ENCODE results near the gene NMD3.
"Not testable (repeated sequence)": the region's sequence is repeated elsewhere in the genome, so short reads cannot be mapped to it uniquely, and the experiment has no call there.

The NMD3 gene

DNA sequence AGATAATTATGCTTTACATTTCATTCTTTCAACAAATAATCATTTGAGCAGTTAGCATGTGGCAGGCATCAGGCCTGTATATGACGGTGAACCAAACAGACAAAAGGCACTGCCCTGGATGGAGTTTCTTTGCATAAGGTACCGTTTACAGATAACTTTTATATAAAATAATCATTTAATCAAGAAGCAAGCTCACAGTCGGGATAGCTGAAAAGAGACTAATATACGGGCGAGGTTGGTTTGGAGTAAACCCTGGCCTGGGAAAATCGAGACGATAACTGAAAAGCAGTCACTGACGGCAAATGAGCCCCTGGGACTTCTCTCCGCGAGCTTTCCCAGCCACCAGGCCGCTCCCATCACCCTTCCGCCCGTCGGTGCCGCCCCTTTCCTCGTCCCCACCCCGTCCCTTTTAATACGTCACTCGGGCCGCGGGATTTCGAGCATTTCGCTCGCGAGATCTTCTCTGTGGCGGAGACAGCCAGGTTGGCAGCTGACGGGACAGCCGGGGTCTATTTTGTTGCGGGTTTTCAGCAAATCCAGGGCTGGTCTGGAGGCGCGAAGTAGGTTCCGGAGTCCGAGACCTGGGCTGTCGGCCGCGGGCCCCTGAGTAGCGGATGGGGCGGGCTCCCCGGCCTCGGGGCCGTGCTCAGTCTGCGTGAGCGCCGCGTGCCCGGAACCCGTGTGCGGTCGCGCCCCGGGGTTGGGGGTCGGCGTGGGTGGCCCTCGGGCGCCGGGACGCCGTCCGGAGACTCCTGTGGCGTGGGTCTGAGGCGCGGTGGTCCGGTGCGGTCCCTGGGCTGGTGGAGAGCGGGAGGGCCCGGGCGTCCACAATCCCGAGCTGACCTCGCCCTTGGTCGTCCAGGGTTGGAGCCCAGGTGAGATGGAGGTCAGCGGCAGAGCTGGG lies at the start of gene NMD3:
NMD3 (plus strand) TSS at position 462 of the 904 bp plus-strand sequence. CDS start 703 bp downstream, outside the sequence.
- TF ChIP-seq, protein P1, sequence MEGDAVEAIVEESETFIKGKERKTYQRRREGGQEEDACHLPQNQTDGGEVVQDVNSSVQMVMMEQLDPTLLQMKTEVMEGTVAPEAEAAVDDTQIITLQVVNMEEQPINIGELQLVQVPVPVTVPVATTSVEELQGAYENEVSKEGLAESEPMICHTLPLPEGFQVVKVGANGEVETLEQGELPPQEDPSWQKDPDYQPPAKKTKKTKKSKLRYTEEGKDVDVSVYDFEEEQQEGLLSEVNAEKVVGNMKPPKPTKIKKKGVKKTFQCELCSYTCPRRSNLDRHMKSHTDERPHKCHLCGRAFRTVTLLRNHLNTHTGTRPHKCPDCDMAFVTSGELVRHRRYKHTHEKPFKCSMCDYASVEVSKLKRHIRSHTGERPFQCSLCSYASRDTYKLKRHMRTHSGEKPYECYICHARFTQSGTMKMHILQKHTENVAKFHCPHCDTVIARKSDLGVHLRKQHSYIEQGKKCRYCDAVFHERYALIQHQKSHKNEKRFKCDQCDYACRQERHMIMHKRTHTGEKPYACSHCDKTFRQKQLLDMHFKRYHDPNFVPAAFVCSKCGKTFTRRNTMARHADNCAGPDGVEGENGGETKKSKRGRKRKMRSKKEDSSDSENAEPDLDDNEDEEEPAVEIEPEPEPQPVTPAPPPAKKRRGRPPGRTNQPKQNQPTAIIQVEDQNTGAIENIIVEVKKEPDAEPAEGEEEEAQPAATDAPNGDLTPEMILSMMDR (IDR thresholded peaks at IDR 0.05; ENCODE audit: insufficient read depth, missing control alignments): no peak
- peak; percentile 41 for DNase-seq (ENCODE audit: insufficient read length, low spot score)
- no peak for FAIRE-seq

DNA sequence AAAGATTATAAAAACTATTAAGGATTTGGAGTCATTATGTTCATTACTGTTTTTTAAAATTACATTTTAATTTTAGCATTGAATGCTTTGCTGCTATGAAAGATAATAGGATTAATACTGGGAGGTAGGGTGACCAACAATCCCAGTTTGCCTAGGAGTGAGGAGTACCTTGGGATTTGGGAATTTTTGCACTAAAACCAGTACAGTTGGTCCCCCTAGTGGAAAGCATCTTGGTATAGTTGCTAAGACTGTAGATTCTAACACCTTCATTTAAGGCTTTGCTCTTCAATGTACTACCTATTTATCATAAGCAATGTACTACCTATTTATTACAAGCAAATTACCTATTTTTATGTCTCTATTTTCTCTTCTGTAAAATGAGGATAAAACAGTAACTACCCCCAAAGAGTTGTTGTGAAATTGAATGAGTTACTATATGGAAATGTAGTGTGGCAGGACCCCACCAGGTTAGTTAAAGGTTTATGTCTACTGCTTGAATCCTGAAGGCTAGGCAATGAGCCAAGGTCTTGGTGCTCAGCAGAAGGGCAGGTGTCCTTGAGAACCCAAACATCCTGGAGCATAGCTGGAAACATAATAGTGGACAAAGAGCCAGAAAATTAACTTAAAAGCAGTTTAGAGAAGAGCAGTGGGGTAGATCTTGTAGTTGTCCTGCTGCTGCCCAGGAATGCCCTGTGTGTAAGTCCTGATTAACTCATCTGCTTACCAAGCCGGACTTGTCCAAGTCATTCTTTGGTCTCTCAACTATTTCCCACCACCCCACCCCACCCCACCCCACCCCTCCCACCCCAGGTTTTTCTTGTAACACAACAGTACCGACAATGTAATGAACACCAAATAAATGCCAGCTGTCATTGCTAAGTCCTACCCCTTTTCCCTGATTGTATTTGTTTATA lies 49.2 kb upstream of the NMD3 start:
- DNase-seq (ENCODE audit: insufficient read length, low spot score) (no peak), FAIRE-seq (no peak)
- TF ChIP-seq, protein P1 (IDR thresholded peaks at IDR 0.05; ENCODE audit: insufficient read depth, missing control alignments): peak; percentile 11

DNA sequence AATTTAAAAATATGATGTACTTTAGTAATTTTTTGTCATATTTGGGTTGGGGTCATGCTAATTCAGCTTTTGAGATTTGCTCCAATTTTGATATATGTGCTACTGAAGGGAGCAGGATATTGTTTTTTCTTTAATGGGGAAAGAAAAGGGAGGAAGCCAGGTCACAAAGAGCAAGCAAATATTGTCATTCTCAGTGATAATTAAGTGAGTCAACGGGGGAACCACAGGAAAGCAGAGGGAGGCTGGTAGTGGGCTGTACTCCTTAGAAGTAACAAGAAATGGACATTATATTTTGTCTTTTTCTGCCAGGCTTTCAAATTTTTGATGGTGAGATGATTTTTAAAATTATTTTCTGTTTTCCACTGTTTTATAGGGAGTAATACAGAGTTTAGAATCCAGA lies 45.6 kb upstream of the NMD3 start:
- DNase-seq (ENCODE audit: insufficient read length, low spot score): no peak
- no peak for FAIRE-seq

GRCh38 chr3:161177991-161178390 lies 43.1 kb upstream of the NMD3 start:
- TF ChIP-seq, protein P1 (IDR thresholded peaks at IDR 0.05; ENCODE audit: insufficient read depth, missing control alignments): no peak
- FAIRE-seq: no peak
- DNase-seq (ENCODE audit: insufficient read length, low spot score): no peak

More for the DNA sequence above, 45.6 kb upstream of the NMD3 start:
- TF ChIP-seq, protein P1 (IDR thresholded peaks at IDR 0.05; ENCODE audit: insufficient read depth, missing control alignments): no peak

DNA sequence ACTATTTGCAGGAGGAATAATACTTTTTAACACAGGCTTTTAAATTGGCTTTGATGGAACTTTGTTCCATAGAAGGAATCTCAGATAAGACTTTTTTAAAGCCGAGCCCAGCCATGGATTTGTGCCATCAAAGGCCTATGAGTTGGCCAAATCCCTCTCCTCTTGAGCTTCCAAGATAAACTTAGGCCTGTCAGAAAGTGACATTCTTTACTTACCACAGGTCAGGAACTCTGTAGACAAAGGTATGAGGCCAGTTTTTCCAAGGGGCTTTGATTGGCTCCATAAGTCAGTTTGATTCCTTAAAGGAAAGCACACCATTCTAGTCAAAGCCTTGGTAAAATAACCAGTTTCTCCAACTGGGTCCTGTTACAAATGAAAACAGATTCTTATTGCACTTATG lies 39.7 kb upstream of the NMD3 start:
- not testable (repeated sequence) for DNase-seq (ENCODE audit: insufficient read length, low spot score); FAIRE-seq

- TF ChIP-seq, protein P1 (IDR thresholded peaks at IDR 0.05; ENCODE audit: insufficient read depth, missing control alignments): no peak
- no peak for DNase-seq (ENCODE audit: insufficient read length, low spot score)
- FAIRE-seq: no peak
Observed at GRCh38 chr3:161187046-161187445, 34.1 kb upstream of the NMD3 start.

All from D721Med (cell line).